H1 (cell line): ENCODE measurements around the gene XRRA1. TPM values are rescaled to one million over a fixed set of nuclear protein-coding genes. Genes with fewer than 3 reads are reported as not detected.

Experiments
- CTCF ChIA-PET: fragments of 300-600 bp; sonication (Branson Sonifier 250); formaldehyde crosslinking; loops from one replicate; lab custom pipeline; 2021; ENCODE audit not compliant: partially characterized antibody; lab: Charles Lee
- POLR2A ChIA-PET: fragments of 300-600 bp; sonication (Branson Sonifier 250); formaldehyde crosslinking; loops from one replicate; lab custom pipeline; 2021; ENCODE audit warnings: inconsistent platforms; ENCODE audit not compliant: partially characterized antibody; lab: Charles Lee
- DNase-seq, 2 experiments: peaks; one replicate each; pipeline versions ENCODE4 v3.0.0 to v3.0.0-alpha.2; 2010 to 2022; ENCODE audit warnings: low spot score in 2 of 2, low read depth in 1 of 2, mixed read lengths in 1 of 2
- FAIRE-seq: peaks from 2 replicates; lab custom pipeline; 2011; peaks lifted over from hg19 to GRCh38; lab: Jason Lieb, UNC
- H2AFZ ChIP-seq: 2 replicates; pipeline ENCODE4 v1.8.1; 2012; ENCODE audit warnings: low read length, inconsistent platforms
- H2AK5ac ChIP-seq: 2 replicates; pipeline ENCODE4 v1.6.1; 2013; ENCODE audit warnings: low read depth, low read length
- H2BK120ac ChIP-seq: replicated peaks from 2 replicates; pipeline ENCODE3; 2013; ENCODE audit warnings: low read depth, low read length, inconsistent platforms
- H2BK12ac ChIP-seq: 2 replicates; pipeline ENCODE4 v1.6.1; 2013; ENCODE audit warnings: low read depth, low read length
- H2BK15ac ChIP-seq: 2 replicates; pipeline ENCODE4 v1.6.1; 2013; ENCODE audit warnings: low read length
- H2BK20ac ChIP-seq: 2 replicates; pipeline ENCODE4 v1.6.1; 2013; ENCODE audit warnings: low read length
- H2BK5ac ChIP-seq: 2 replicates; pipeline ENCODE4 v1.6.1; 2013; ENCODE audit warnings: low read depth, low read length
- H3K14ac ChIP-seq: 2 replicates; pipeline ENCODE4 v1.6.1; 2013; ENCODE audit warnings: inconsistent platforms; ENCODE audit not compliant: insufficient read length
- H3K18ac ChIP-seq: 2 replicates; pipeline ENCODE4 v1.6.1; 2013; ENCODE audit warnings: low read length; ENCODE audit errors: extremely low read depth
- H3K23ac ChIP-seq: 2 replicates; pipeline ENCODE4 v1.6.1; 2013; ENCODE audit warnings: inconsistent platforms; ENCODE audit not compliant: insufficient read length
- H3K23me2 ChIP-seq: 2 replicates; pipeline ENCODE4 v1.6.1; 2013; ENCODE audit warnings: low read depth, low read length
- H3K27ac ChIP-seq: 2 replicates; pipeline ENCODE4 v1.6.1; 2011; ENCODE audit warnings: low read depth, low read length, inconsistent platforms
- H3K27me3 ChIP-seq, 4 experiments: replicated peaks in 1 of 4; 1 replicate in 1 of 4; 2 replicates in 3 of 4; pipeline versions ENCODE4 v1.6.1 to v1.8.1; 2011 to 2013; ENCODE audit warnings: low read length in 3 of 4, mild to moderate bottlenecking in 3 of 4, inconsistent platforms in 2 of 4, mixed read lengths in 2 of 4, moderate library complexity in 1 of 4; ENCODE audit not compliant: control insufficient read depth in 3 of 4, insufficient read depth in 3 of 4; ENCODE audit errors: extremely low read depth in 1 of 4
- H3K36me3 ChIP-seq, 4 experiments: 2 replicates each; pipeline versions ENCODE4 v1.6.1 to v1.8.1; 2011 to 2013; ENCODE audit warnings: mild to moderate bottlenecking in 4 of 4, low read length in 3 of 4, moderate library complexity in 2 of 4, control low read depth in 1 of 4, inconsistent platforms in 1 of 4; ENCODE audit not compliant: insufficient read depth in 4 of 4, control insufficient read depth in 2 of 4
- H3K4ac ChIP-seq: replicated peaks from 2 replicates; pipeline ENCODE3; 2013; ENCODE audit warnings: low read length, low read depth, mixed read lengths, inconsistent platforms; ENCODE audit not compliant: insufficient read length
- H3K4me1 ChIP-seq, 4 experiments: replicated peaks in 1 of 4; 1 replicate in 1 of 4; 2 replicates in 3 of 4; pipeline versions ENCODE4 v1.6.1 to v1.8.1; 2011 to 2013; ENCODE audit warnings: low read length in 3 of 4, inconsistent platforms in 2 of 4, mixed read lengths in 1 of 4; ENCODE audit not compliant: insufficient read depth in 4 of 4, control insufficient read depth in 3 of 4
- H3K4me2 ChIP-seq, 2 experiments: 2 replicates each; pipeline versions ENCODE4 v1.6.1 to v1.8.1; 2011 to 2013; ENCODE audit warnings: low read depth in 2 of 2, low read length in 2 of 2, control low read depth in 1 of 2, inconsistent platforms in 1 of 2, mild to moderate bottlenecking in 1 of 2; ENCODE audit not compliant: insufficient read depth in 1 of 2
- H3K4me3 ChIP-seq, 4 experiments: fragments of 200-600, 300-600 bp in 1 of 4; sonication (generic), shearing (Covaris generic), sonication (Bioruptor Twin) in 1 of 4; 2 replicates each; pipeline versions ENCODE4 v1.5.1 to v1.8.1; 2011 to 2016; ENCODE audit warnings: low read length in 4 of 4, low read depth in 3 of 4, control low read depth in 2 of 4, inconsistent platforms in 2 of 4, mild to moderate bottlenecking in 2 of 4, mixed read lengths in 1 of 4, moderate library complexity in 1 of 4; ENCODE audit not compliant: insufficient read depth in 2 of 4; ENCODE audit errors: extremely low read depth in 1 of 4
- H3K56ac ChIP-seq: replicated peaks from 2 replicates; pipeline ENCODE3; 2013; ENCODE audit warnings: low read depth, mild to moderate bottlenecking, mixed read lengths, low read length, inconsistent platforms; ENCODE audit not compliant: insufficient read length
- H3K79me1 ChIP-seq: 2 replicates; pipeline ENCODE4 v1.6.1; 2013; ENCODE audit warnings: low read depth, low read length, control low read depth
- H3K79me2 ChIP-seq, 2 experiments: 2 replicates each; pipeline versions ENCODE4 v1.6.1 to v1.8.1; 2012 to 2013; ENCODE audit warnings: low read length in 2 of 2, mild to moderate bottlenecking in 2 of 2, inconsistent platforms in 1 of 2; ENCODE audit not compliant: insufficient read depth in 2 of 2, control insufficient read depth in 1 of 2
- H3K9ac ChIP-seq, 4 experiments: replicated peaks in 1 of 4; 1 replicate in 1 of 4; 2 replicates in 3 of 4; pipeline versions ENCODE4 v1.6.1 to v1.8.1; 2011 to 2013; ENCODE audit warnings: low read depth in 3 of 4, low read length in 3 of 4, control low read depth in 2 of 4, mild to moderate bottlenecking in 2 of 4, moderate library complexity in 2 of 4, inconsistent platforms in 1 of 4; ENCODE audit errors: extremely low read depth in 1 of 4
- H3K9me3 ChIP-seq, 2 experiments: 2 replicates each; pipeline versions ENCODE4 v1.6.1 to v1.8.1; 2012 to 2013; ENCODE audit warnings: mild to moderate bottlenecking in 2 of 2, moderate library complexity in 2 of 2, control low read depth in 1 of 2, inconsistent platforms in 1 of 2, low read depth in 1 of 2, low read length in 1 of 2, mixed read lengths in 1 of 2; ENCODE audit not compliant: insufficient read depth in 2 of 2
- H4K20me1 ChIP-seq, 2 experiments: replicated peaks in 1 of 2; 2 replicates each; pipeline versions ENCODE3 to v1.8.1; 2011 to 2013; ENCODE audit warnings: inconsistent platforms in 2 of 2, low read length in 2 of 2, mild to moderate bottlenecking in 1 of 2; ENCODE audit not compliant: insufficient read depth in 2 of 2, control insufficient read depth in 1 of 2
- H4K5ac ChIP-seq: 2 replicates; pipeline ENCODE4 v1.6.1; 2013; ENCODE audit warnings: low read length, low read depth, mixed read lengths, inconsistent platforms; ENCODE audit not compliant: insufficient read length
- H4K8ac ChIP-seq: 2 replicates; pipeline ENCODE4 v1.8.0; 2013; ENCODE audit warnings: mild to moderate bottlenecking, moderate library complexity, low read length, inconsistent platforms; ENCODE audit not compliant: insufficient read depth; ENCODE audit errors: extremely low read depth
- H4K91ac ChIP-seq: replicated peaks from 2 replicates; pipeline ENCODE3; 2013; ENCODE audit warnings: low read length, mixed read lengths, inconsistent platforms; ENCODE audit not compliant: insufficient read length
- CEBPB ChIP-seq: IDR thresholded peaks from 2 replicates; pipeline ENCODE4 v1.6.1; 2012; ENCODE audit warnings: low read depth, low read length
- CHD1 ChIP-seq: IDR thresholded peaks from 2 replicates; pipeline ENCODE4 v1.6.1; 2012; ENCODE audit warnings: low read depth, low read length, improper control_type of control experiment
- JUN ChIP-seq: IDR thresholded peaks from 2 replicates; pipeline ENCODE4 v1.6.1; 2011; ENCODE audit warnings: low read depth, mild to moderate bottlenecking, improper control_type of control experiment, low read length
- KDM5A ChIP-seq: fragments of 200-600 bp; IDR thresholded peaks from 2 replicates; pipeline ENCODE4 v1.7.1; 2012; ENCODE audit warnings: mild to moderate bottlenecking, low read length, inconsistent platforms, mixed read lengths
- NRF1 ChIP-seq: IDR thresholded peaks from 2 replicates; pipeline ENCODE4 v1.6.1; 2011; ENCODE audit warnings: mild to moderate bottlenecking, low read depth, low read length, improper control_type of control experiment
- RBBP5 ChIP-seq: IDR thresholded peaks from 2 replicates; pipeline ENCODE4 v1.7.1; 2012; ENCODE audit warnings: low read depth, mild to moderate bottlenecking, inconsistent platforms, low read length, moderate library complexity, borderline replicate concordance
- SIN3A ChIP-seq, 2 experiments: IDR thresholded peaks in 1 of 2; conservative IDR thresholded peaks in 1 of 2; 2 replicates each; pipeline ENCODE4 v1.6.1; 2011 to 2012; ENCODE audit warnings: low read length in 2 of 2, improper control_type of control experiment in 1 of 2, low read depth in 1 of 2, mild to moderate bottlenecking in 1 of 2
- SIRT6 ChIP-seq: IDR thresholded peaks from one replicate; pipeline ENCODE4 v1.7.1; 2012; ENCODE audit warnings: low read length, inconsistent platforms
- SRF ChIP-seq: IDR thresholded peaks from 2 replicates; pipeline ENCODE4 v1.6.1; 2011; ENCODE audit warnings: mild to moderate bottlenecking, low read depth, low read length, moderate library complexity
- TEAD4 ChIP-seq: IDR thresholded peaks from 2 replicates; pipeline ENCODE4 v1.6.1; 2012; ENCODE audit warnings: low read depth, low read length, inconsistent platforms, mixed read lengths
- polyA plus RNA-seq, 7 experiments: library from polyadenylated mRNA; depleted of rRNA in 3 of 7; stranded (reverse) in 5 of 7; unstranded in 2 of 7; fragments of >200 nt in 5 of 7; fragments of 200-250 nt in 2 of 7; gene quantifications; 1 replicate in 5 of 7; 2 replicates in 1 of 7; 4 replicates in 1 of 7; pipeline versions ENCODE4 v1.2.1 to v1.2.3, GENCODE V29; 2011 to 2013; ENCODE audit warnings: missing spikeins in 2 of 7, mixed read lengths in 2 of 7
- total RNA-seq: library from RNA; stranded (reverse); fragmentation: NEBNext Ultra II Directional; extraction: Animal tissue kit (Norgen Biotek cat#: 25700); gene quantifications from 2 replicates; pipeline ENCODE4 v1.2.1, GENCODE V29; 2021

Gene XRRA1
- total and polyA plus RNA-seq, 2 of the 8 experiments (the other 6 are each of a cell fraction or from before 2014, with no cell fraction given) = 2.1 to 7.1 TPM

- Histone ChIP-seq H2BK15ac (no peak overlapping the region), H3K9me3 (no peaks in the 10 kb centered on the region), H3K4ac (no peak overlapping the region), H3K23ac (no peak overlapping the region), H3K27ac (no peak overlapping the region), H4K91ac (no peak overlapping the region), H4K8ac (no peak overlapping the region), H4K20me1 (no peaks in the 10 kb centered on the region), H3K36me3 (no peaks in the 10 kb centered on the region), H2BK20ac (no peak overlapping the region), H3K4me1 (no peaks in the 10 kb centered on the region), H4K5ac (no peak overlapping the region), H3K23me2 (no peaks in the 10 kb centered on the region), H3K79me2 (no peaks in the 10 kb centered on the region), H2BK5ac (no peak overlapping the region), H3K4me2 (no peak overlapping the region), H2BK12ac (no peak overlapping the region), H2BK120ac (no peak overlapping the region), H3K9ac (no peak overlapping the region), H3K18ac (no peak overlapping the region), H2AK5ac (no peak overlapping the region), H3K79me1 (no peaks in the 10 kb centered on the region), H3K4me3 (no peak overlapping the region), H3K27me3 (no peaks in the 10 kb centered on the region), H3K14ac (no peak overlapping the region), H3K56ac (no peak overlapping the region), H2AFZ (no peak overlapping the region)
- ChIA-PET POLR2A (interaction anchor here (0.6 to 0.8 kb wide), 3 partner anchors 14 to 112 kb away, joined by 3 read pairs; no protein-coding TSS in a partner anchor), CTCF (interaction anchor here (0.8 kb wide), 1 partner anchor 9 kb away, joined by 3 read pairs; no protein-coding TSS in a partner anchor)
- TF ChIP-seq KDM5A (no peak), TEAD4 (no peak), CEBPB (no peak), RBBP5 (no peak), SIN3A (conservative IDR thresholded peaks at IDR 0.05 in 1 of 2, IDR thresholded peaks at IDR 0.05 in 1 of 2; ENCODE audit: low read depth in 1 of 2, low read length in 2 of 2) (no peak), SIRT6 (no peak), JUN (no peak), SRF (no peak), CHD1 (no peak), NRF1 (no peak)
- DNase-seq (no peak), FAIRE-seq (no peak)
These were observed 21.4 kb downstream of the XRRA1 start for GRCh38 chr11:74927496-74927895.
